HG02642 (cell line): ENCODE data around the gene TXN2.
"Not testable (repeated sequence)": the region's sequence is repeated elsewhere in the genome, so short reads cannot be mapped to it uniquely, and the experiment has no call there.

Experiments used
- ATAC-seq: cut with Tn5 transposase; IDR thresholded peaks from one replicate; pipeline ENCODE4 v1.9.1; 2021; ENCODE audit warnings: mild to moderate bottlenecking; ENCODE audit not compliant: unreplicated experiment, poor library complexity

TXN2 gene

DNA sequence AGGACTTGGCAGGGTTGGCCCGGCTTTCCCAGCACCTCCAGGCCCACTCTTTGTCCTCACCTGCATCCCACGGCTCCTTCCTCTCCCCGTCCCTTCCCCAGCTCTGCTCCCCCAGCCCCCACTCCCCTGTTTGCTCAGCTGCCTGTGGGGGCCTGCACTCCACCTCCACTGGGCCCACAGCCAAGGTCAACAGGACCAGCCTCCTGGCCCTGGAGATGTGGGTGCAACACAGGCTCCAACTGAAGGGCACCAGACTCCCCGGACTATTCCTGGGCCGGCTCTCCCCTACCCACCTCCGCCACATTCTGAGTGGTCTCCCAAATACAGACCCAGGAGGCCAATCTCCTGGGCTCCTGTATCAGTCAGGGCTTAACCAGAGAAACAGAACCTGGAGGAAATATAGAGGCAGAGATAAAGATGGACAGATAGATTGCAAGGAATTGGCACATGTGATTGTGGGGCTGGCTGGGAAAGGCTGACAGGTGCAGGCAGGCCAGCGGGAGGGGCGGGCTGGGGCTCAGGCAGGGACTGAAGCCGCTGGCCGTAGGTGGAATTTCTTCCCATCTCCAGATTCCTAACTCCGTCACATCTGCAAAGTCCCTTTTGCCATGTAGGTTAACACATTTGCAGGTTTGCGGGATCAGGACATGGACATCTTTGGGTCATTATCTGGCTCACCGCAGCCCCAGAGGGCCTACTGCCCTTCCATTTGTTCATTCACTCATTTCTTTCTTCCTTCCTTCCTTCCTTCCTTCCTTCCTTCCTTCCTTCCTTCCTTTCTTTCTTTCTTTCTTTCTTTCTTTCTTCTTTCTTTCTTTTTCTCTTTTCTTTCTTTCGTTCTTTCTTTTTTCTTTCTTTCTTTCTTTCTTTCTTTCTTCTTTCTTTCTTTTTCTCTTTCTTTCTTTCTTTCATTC lies 47.9 kb downstream of the TXN2 start:
- no peak for ATAC-seq

DNA sequence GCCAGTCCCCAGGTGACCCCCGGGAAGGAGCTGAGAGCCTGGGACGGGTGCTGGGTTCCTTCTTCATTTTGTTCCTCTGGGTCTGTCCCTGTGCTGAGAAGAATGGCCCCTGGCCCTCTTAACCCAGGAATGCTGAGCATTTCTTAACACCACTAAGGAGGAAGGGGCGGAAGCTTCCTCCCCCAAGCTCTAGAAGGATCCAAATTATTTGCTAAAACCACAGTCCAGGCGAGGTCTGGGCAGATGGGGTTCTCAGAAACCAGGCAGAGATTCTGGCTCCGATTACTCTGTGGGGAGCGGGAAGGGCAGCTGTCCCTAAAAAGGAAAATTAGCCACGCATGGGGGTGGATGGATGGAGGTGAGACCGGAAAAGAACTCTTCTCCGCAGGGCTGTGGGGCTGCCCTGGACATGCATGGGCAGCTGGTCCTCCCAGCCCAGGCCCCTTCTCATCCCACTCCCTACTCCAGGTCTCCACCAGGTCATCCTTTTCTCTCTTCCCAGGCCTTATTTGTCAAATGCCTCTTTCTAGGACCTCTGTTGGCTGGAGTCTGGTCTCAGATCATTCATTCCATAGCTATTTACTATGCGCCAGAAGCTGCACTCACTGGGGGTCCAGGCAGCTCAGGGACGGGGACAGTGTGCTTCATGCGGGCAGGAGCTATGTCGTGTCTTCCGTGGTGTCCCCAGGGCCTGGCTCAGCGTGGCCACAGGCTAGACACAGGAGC lies 48.7 kb downstream of the TXN2 start:
- no peak for ATAC-seq

DNA sequence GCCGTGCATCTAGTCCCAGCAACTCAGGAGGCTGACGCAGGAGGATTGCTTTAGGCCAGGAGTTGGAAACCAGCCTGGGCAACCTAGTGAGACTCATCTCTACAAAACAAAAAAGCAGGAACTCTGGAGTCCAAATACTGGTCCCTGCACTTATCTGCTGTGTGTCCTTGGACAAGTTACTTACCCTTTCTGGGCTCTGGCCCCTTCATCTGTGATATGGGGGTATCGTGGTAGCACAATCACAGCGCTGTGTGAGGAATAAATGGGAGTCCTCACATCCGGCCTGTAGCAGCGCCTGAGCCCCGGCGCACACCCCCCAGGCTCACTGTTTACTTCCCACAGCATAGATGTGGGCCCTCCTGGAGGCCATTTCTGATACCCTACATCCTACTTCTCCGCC lies 49.5 kb downstream of the TXN2 start:
- no peak for ATAC-seq

DNA sequence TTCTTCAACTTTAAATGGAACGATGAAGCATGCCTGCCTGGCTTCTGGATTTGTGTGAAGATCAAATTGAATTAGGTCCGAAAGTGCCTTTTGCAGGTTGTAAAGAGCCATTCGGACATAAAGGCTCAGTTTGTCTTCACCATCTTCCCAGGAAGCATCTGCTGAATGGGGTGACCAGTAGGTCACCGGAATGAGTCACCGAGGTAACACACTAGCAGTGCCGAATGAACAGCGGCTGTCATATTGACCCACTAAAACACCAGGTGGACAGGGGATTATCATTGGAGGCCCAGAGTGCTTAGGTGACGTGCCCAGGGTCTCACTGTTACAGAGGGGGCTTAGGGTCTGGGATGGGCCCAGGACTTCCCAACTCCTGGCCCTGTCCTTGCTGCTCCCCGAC lies 50.6 kb downstream of the TXN2 start:
- ATAC-seq = no peak

DNA sequence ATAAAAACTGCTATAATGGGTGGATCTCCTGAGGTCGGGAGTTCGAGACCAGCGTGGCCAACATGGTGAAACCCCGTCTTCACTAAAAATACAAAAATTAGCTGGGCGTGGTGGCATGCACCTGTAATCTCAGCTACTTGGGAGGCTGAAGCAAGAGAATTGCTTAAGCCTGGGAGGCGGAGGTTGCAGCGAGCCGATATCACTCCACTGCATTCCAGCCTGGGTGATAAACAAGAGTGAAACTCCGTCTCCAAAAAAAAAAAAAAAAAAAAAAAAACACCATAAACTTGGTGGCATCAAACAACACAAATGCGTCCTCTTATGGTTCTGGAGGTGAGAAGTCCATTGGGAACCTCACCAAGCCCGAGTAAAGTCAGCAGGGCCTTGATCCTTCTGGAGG lies 53.5 kb downstream of the TXN2 start:
- ATAC-seq = not testable (repeated sequence)

DNA sequence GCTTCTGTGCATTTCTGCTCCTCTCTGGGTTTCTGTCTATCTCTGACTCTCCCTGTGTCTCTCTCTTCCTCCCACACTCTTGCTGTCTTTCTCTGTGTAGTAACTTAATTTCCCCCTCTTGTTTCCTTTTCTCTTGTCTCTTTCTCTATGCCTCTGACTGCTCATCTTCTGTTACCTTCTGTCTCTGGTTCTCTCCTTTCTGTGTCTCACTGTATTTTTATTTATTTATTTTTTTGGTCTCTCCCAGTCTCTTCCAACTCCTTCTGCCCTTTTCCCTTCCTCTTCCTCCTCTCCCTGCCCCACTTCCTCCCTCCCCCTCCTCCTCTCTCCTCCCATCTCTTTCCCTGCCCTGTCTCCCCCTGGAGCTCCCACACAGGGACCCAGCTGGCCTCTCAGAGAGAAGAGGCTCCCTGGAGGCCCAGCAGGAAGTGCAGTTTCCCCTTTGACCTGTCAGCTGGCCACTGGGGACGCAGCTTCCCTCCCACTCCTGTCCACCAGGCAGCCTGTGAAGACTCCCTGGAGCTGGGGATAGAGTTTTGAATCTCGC lies 55.4 kb downstream of the TXN2 start:
- no peak for ATAC-seq

DNA sequence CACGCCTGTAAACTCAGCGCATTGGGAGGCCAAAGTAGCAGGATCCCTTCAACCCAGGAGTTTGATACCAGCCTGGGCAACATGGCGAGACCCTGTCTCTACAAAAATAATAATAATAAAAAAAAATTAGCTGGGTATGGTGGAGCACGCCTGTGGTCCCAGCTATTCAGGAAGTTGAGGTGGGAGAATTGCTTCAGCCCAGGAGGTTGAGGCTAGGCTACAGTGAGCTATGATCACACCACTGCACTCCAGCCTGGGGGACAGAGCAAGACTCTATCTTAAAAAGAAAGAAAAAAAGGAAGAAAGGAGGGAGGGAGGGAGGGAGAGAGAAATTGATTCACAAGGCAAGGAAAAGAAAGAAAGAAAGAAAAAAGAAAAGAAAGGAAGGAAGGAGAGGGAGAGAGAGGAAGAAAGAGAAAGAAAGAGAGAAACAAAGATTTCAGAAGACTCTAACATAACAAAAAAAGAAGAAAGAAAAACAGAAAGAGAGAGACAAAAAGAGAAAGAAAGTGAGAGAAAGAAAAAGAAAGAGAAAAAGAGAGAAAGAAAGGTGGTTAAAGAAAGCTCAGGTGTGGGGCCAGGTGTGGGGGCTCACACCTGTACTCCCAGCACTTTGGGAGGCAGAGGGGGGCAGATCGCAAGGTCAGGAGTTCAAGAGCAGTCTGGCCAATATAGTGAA lies 56.4 kb downstream of the TXN2 start:
- no peak for ATAC-seq

DNA sequence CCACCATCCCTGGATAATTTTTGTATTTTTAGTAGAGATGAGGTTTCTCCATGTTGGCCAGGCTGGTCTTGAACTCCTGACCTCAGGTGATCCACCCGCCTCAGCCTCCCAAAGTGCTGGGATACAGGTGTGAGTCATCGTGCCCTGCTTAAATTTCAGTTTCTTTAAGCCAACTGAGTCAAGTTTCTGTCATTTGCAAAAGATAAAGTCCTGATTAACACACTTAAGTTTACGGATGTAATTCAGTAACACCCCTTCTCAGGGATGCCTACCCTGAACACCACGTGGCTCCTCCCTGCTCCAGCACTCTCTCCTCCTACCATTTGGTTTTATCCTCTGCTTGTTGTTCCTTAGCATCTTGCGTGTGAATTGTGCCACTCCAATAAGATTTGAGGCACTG lies 57.0 kb downstream of the TXN2 start:
- ATAC-seq = not testable (repeated sequence)

DNA sequence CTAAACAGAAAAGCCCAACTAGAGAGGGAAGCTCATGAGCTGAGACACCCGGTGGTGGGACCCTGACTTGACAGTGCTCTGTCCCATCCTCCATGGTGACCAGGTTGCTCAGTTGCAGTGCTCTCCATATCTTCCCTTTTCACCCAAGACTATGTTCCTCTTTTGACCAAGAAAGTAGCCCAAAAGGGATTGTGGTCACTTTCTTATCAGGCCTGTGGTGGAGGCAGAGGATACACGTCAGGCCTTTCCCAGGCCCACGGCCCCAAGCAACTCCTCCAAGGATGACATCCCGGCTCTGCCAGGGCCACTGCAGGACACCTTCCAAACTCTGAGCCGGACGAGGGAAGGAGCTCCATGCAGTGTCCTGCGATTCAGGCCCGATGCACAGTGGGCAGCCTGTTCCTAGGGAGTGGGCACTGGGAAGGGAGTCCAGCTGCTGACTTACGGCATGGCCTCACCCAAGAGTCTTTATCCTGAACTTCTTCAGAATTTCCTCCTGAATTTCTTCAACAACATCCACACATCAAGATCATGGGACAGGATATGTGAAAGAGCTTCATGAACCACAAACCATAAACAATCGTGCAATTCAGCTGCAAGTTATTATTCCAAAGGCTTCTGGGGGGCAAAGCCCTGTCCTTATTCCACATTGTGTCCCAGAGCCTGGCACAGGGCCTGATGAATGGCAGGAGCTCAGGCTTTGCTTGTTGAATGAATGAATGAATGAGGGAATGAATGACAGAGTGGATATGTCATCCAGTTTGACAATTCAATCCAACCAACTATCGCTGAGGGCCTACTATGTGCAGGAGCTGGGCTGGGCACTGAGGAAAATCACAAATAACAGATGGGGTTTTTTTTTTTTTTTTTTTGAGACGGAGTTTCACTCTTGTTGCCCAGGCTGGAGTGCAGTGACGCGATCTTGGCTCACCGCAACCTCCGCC lies 57.7 kb downstream of the TXN2 start:
- ATAC-seq = no peak

DNA sequence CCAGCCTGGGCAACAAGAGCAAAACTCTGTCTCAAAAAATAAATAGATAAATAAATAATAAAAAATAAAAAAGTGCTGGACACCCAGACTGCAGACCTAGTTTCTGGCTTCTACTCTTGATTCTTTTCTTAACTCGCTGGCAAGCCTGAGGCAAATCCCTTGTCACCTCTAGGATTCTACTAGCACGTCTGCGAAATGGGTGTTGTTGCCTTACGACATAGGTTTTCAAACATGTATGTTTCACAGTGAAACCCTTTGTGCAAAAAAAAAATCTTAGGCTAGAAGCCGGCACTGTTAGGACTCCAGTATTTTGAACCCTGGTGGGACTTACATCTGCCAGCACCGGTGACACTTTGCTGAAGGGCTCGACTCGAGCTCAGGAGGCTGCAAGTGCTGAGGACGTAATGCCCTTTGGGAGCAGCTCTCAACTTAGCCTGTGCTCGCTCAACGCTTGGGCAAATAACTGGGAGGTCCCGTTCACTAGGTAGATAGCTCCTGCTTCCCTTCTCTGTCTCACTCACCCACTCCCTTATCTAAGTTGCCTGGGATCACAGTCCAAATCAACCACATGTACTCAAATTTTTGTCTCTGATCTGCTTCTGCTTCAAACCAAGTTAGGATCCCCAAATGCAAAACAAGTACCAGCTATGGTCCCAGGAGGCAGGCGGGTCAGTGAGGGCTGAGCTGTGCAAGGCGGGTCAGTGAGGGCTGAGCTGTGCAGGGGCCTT lies 59.0 kb downstream of the TXN2 start:
- no peak for ATAC-seq

DNA sequence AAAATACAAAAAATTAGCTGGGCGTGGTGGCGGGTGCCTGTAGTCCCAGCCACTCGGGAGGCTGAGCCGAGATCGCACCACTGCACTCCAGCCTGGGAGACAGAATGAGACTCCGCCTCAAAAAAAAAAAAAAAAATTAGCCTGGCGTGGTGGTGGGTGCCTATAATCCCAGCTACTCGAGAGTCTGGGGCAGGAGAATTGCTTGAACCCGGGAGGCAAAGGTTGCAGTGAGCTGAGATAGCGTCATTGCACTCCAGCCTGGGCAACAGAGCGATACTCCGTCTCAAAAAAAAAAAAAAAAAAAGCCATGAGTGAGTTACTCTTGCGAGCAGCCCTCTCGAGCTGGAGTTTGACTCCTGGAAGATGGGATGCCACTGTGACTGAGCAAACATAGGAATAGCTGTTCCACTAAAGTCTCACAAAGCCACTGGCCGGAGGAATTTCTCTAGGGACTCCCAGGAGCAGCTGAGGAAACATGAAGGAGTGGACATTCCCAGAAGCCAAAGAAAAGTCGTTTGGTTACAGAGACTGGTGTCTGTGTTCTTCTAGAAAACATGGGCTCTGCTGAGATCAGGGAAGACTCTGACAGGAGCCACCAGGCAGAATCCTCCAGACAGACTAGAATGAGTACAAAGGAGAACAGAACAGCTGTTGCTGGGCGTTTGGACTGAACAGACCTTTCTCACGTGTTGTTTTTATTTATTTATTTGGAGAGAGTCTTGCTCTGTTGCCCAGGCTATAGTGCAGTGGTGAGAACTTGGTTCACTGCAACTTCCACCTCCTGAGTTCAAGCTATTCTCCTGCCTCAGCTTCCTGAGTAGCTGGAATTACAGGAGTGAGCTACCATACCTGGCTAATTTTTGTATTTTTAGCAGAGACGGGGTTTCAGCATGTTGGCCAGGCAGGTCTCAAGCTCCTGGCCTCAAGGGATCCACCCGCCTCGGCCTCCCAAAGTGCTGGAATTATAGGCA lies 61.2 kb downstream of the TXN2 start:
- no peak for ATAC-seq

DNA sequence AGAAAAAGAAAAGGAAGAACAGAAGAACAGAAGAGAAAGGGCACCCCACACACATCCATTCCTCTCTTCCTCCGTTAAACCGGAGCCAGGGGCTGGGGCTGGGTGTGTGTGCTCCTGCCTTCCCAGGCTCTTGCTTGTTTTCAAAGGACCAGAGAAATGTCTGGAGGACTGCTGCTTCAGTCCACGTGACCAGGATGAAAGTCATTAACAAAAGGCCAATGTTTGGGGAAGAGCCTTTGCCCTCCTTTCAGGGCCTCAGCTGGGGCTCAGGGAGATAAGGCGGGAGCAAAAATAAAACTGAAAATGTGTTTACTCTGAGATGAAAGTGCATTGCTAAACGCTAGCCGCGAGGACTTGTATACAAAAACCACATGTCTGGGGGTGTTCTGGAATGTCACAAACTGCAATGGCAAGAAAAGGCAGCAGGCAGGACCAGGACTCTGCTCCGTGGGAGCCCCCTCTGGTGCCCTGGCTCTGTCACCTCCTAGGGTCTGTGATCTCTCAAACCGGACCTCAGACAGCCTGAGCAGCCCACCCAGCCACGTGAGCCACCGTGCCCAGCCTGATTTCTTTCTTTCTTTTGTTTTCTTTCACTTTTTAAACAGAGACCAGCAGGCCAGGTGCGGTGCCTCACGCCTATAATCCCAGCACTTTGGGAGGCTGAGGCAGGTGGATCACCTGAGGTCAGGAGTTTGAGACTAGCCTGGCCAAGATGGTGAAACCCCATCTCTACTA lies 62.1 kb downstream of the TXN2 start:
- ATAC-seq = no peak

DNA sequence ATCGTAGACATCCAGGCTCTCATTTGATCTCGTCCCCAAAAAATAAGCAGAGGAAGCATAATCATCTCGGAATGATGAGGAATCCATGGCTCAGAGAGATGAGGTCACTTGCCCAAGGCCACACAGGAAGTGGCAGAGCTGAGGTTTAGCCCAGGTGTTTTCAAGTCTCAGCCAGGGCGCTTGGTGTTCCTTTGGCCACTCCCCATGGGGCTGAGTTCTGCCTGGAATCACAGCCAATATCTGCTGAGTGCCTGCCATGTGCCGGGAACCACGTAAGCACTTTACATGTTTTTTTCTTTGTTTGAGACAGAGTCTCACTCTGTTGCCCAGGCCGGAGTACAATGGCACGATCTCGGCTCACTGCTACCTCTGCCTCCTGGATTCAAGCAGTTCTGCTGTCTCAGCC lies 64.2 kb downstream of the TXN2 start:
- no peak for ATAC-seq
